Measurements from ENCODE around the gene DPM2.

The DPM2 gene

GRCh38 chr9:127937056-127937387 is 632 bp downstream of the DPM2 start:
- no peak for TF ChIP-seq CTCF (IDR thresholded peaks at IDR 0.05; ENCODE audit: low read depth, low read length)
- TF ChIP-seq EZH2phosphoT487 (IDR thresholded peaks at IDR 0.05; ENCODE audit: low read depth) = no peak
- Histone ChIP-seq H3K27me3 (ENCODE audit: low read depth, low read length) (no peaks in the 10 kb centered on the region), H3K4me2 (ENCODE audit: low read length) (peak overlapping the region; percentile 93), H2AFZ (ENCODE audit: low read depth, low read length) (no peak overlapping the region), H3K4me1 (ENCODE audit: low read length) (peaks cover 20% of the 10 kb centered on the region), H3K79me2 (ENCODE audit: low read length) (peaks cover 20% of the 10 kb centered on the region), H3K9ac (ENCODE audit: low read length) (peak overlapping the region; percentile 74), H3K4me3 (ENCODE audit: low read length) (peak overlapping the region; percentile 90), H3K36me3 (replicated peaks; ENCODE audit: low read depth, low read length) (peaks cover 4% of the 10 kb centered on the region), H3K9me3 (ENCODE audit: insufficient read depth, low read length) (no peaks in the 10 kb centered on the region), H3K27ac (ENCODE audit: low read length) (peak overlapping the region; percentile 30; the same call in 1 of the 2 replicates), H4K20me1 (ENCODE audit: insufficient read depth, low read length) (peaks cover 3% of the 10 kb centered on the region)

- Histone ChIP-seq H3K36me3 (replicated peaks; ENCODE audit: low read depth, low read length) (peaks cover 3% of the 10 kb centered on the region), H3K4me2 (ENCODE audit: low read length) (peak overlapping the region; percentile 93), H3K9me3 (ENCODE audit: insufficient read depth, low read length) (no peaks in the 10 kb centered on the region), H3K79me2 (ENCODE audit: low read length) (peaks cover 20% of the 10 kb centered on the region), H3K4me1 (ENCODE audit: low read length) (peaks cover 24% of the 10 kb centered on the region), H3K27ac (ENCODE audit: low read length) (no peak overlapping the region), H2AFZ (ENCODE audit: low read depth, low read length) (no peak overlapping the region), H4K20me1 (ENCODE audit: insufficient read depth, low read length) (peaks cover 6% of the 10 kb centered on the region), H3K9ac (ENCODE audit: low read length) (peak overlapping the region; percentile 74; the same call in 1 of the 2 replicates), H3K27me3 (ENCODE audit: low read depth, low read length) (no peaks in the 10 kb centered on the region), H3K4me3 (ENCODE audit: low read length) (peak overlapping the region; percentile 90)
- TF ChIP-seq EZH2phosphoT487 (IDR thresholded peaks at IDR 0.05; ENCODE audit: low read depth) (no peak), CTCF (IDR thresholded peaks at IDR 0.05; ENCODE audit: low read depth, low read length) (no peak)
These were observed 1.3 kb downstream of the DPM2 start for GRCh38 chr9:127936347-127936852.

- no peak overlapping the region for H3K9ac ChIP-seq (ENCODE audit: low read length)
- H3K79me2 ChIP-seq (ENCODE audit: low read length) = peaks cover 20% of the 10 kb centered on the region
- H2AFZ ChIP-seq (ENCODE audit: low read depth, low read length) = no peak overlapping the region
- no peak overlapping the region for H3K27ac ChIP-seq (ENCODE audit: low read length)
- H3K4me3 ChIP-seq (ENCODE audit: low read length) = no peak overlapping the region
- H3K36me3 ChIP-seq (replicated peaks; ENCODE audit: low read depth, low read length) = peaks cover 3% of the 10 kb centered on the region
- H3K27me3 ChIP-seq (ENCODE audit: low read depth, low read length) = no peaks in the 10 kb centered on the region
- H4K20me1 ChIP-seq (ENCODE audit: insufficient read depth, low read length) = peaks cover 7% of the 10 kb centered on the region
- no peak for TF ChIP-seq CTCF (IDR thresholded peaks at IDR 0.05; ENCODE audit: low read depth, low read length)
- TF ChIP-seq EZH2phosphoT487 (IDR thresholded peaks at IDR 0.05; ENCODE audit: low read depth) = no peak
- H3K4me1 ChIP-seq (ENCODE audit: low read length) = peaks cover 29% of the 10 kb centered on the region
- H3K4me2 ChIP-seq (ENCODE audit: low read length) = peak overlapping the region; percentile 93
- H3K9me3 ChIP-seq (ENCODE audit: insufficient read depth, low read length) = no peaks in the 10 kb centered on the region
These were observed 1.9 kb downstream of the DPM2 start for GRCh38 chr9:127935765-127936221.

- Histone ChIP-seq H3K4me3 (ENCODE audit: low read length) (no peak overlapping the region), H3K4me2 (ENCODE audit: low read length) (no peak overlapping the region), H4K20me1 (ENCODE audit: insufficient read depth, low read length) (peaks cover 7% of the 10 kb centered on the region), H2AFZ (ENCODE audit: low read depth, low read length) (no peak overlapping the region), H3K27me3 (ENCODE audit: low read depth, low read length) (peaks cover 3% of the 10 kb centered on the region; the same call in 1 of the 2 replicates), H3K36me3 (replicated peaks; ENCODE audit: low read depth, low read length) (peaks cover 3% of the 10 kb centered on the region), H3K79me2 (ENCODE audit: low read length) (peaks cover 20% of the 10 kb centered on the region), H3K9ac (ENCODE audit: low read length) (no peak overlapping the region), H3K4me1 (ENCODE audit: low read length) (peaks cover 33% of the 10 kb centered on the region), H3K27ac (ENCODE audit: low read length) (no peak overlapping the region), H3K9me3 (ENCODE audit: insufficient read depth, low read length) (no peaks in the 10 kb centered on the region)
- TF ChIP-seq EZH2phosphoT487 (IDR thresholded peaks at IDR 0.05; ENCODE audit: low read depth) = no peak
- no peak for TF ChIP-seq CTCF (IDR thresholded peaks at IDR 0.05; ENCODE audit: low read depth, low read length)
These were observed 2.7 kb downstream of the DPM2 start for GRCh38 chr9:127934986-127935385.

Data from OCI-LY3 (cell line).